Keratinocyte (primary cell): Measurements from ENCODE around the gene SPRED2. TPM values are rescaled to one million over a fixed set of nuclear protein-coding genes. Genes with fewer than 3 reads are reported as not detected.
A peak's percentile ranks its signal among the peaks of the same experiment; 100 is the strongest.

Source experiments
- DNase-seq: peaks from one replicate; pipeline ENCODE4 v3.0.0-alpha.2; 2011; ENCODE audit warnings: low read depth, missing footprints, low spot score
- FAIRE-seq: peaks from 2 replicates; lab custom pipeline; 2011; peaks lifted over from hg19 to GRCh38; lab: Jason Lieb, UNC
- H2AFZ ChIP-seq: 2 replicates; pipeline ENCODE4 v1.6.0; 2012; ENCODE audit warnings: low read length, control low read depth, inconsistent platforms; ENCODE audit not compliant: control insufficient read depth
- H3K27ac ChIP-seq: 2 replicates; pipeline ENCODE4 v1.5.1; 2011; ENCODE audit warnings: low read length; ENCODE audit not compliant: control insufficient read depth, insufficient read depth
- H3K27me3 ChIP-seq: 3 replicates; pipeline ENCODE4 v1.6.0; 2011; ENCODE audit warnings: low read length; ENCODE audit not compliant: control insufficient read depth, insufficient read depth; ENCODE audit errors: extremely low read depth
- H3K36me3 ChIP-seq, 2 experiments: 2 replicates in 1 of 2; 3 replicates in 1 of 2; pipeline ENCODE4 v1.5.1; 2011; ENCODE audit warnings: low read length in 2 of 2, mild to moderate bottlenecking in 1 of 2; ENCODE audit not compliant: control insufficient read depth in 2 of 2, insufficient read depth in 2 of 2; ENCODE audit errors: extremely low read depth in 1 of 2
- H3K4me1 ChIP-seq: 3 replicates; pipeline ENCODE4 v1.5.1; 2011; ENCODE audit warnings: low read length; ENCODE audit not compliant: control insufficient read depth, insufficient read depth; ENCODE audit errors: extremely low read depth
- H3K4me2 ChIP-seq: 3 replicates; pipeline ENCODE4 v1.6.0; 2011; ENCODE audit warnings: low read depth, low read length; ENCODE audit not compliant: control insufficient read depth, insufficient read depth; ENCODE audit errors: extremely low read depth
- H3K4me3 ChIP-seq, 3 experiments: fragments of 200-600 bp in 1 of 3; sonication (generic) in 1 of 3; 2 replicates in 2 of 3; 3 replicates in 1 of 3; pipeline ENCODE4 v1.5.1; 2011 to 2016; ENCODE audit warnings: low read length in 3 of 3, mild to moderate bottlenecking in 3 of 3, control low read depth in 2 of 3, inconsistent platforms in 1 of 3, low read depth in 1 of 3, mixed read lengths in 1 of 3, mixed run types in 1 of 3, moderate library complexity in 1 of 3; ENCODE audit not compliant: control insufficient read depth in 2 of 3, insufficient read depth in 2 of 3; ENCODE audit errors: extremely low read depth in 1 of 3
- H3K79me2 ChIP-seq: 2 replicates; pipeline ENCODE4 v1.6.0; 2012; ENCODE audit warnings: low read length; ENCODE audit not compliant: control insufficient read depth, insufficient read depth
- H3K9ac ChIP-seq: 3 replicates; pipeline ENCODE4 v1.6.0; 2011; ENCODE audit warnings: low read length; ENCODE audit not compliant: control insufficient read depth, insufficient read depth; ENCODE audit errors: extremely low read depth
- H3K9me1 ChIP-seq: 3 replicates; pipeline ENCODE4 v1.6.0; 2011; ENCODE audit warnings: low read length; ENCODE audit not compliant: control insufficient read depth, insufficient read depth; ENCODE audit errors: extremely low read depth
- H3K9me3 ChIP-seq: 2 replicates; pipeline ENCODE4 v1.5.1; 2012; ENCODE audit warnings: low read depth, low read length; ENCODE audit not compliant: control insufficient read depth
- H4K20me1 ChIP-seq: 3 replicates; pipeline ENCODE4 v1.6.0; 2011; ENCODE audit warnings: low read length; ENCODE audit not compliant: control insufficient read depth, insufficient read depth; ENCODE audit errors: extremely low read depth
- EZH2 ChIP-seq: IDR thresholded peaks from one replicate; pipeline ENCODE4 v1.6.1; 2012; ENCODE audit warnings: inconsistent platforms, mild to moderate bottlenecking, low read length, moderate library complexity
- dilution Hi-C: fragments of 300-500 bp; cut with MboI; formaldehyde crosslinking; loops from one replicate; pipeline ENCODE4 v1.7.0; 2020; ENCODE audit warnings: low sequenced_read_pairs; ENCODE audit not compliant: extremely low pct_ligation_motif_present
- polyA plus RNA-seq, 5 experiments: library from polyadenylated mRNA; depleted of rRNA in 3 of 5; stranded (reverse) in 3 of 5; stranded (forward) in 1 of 5; unstranded in 1 of 5; fragments of >200 nt; gene quantifications; 1 replicate in 1 of 5; 2 replicates in 3 of 5; 3 replicates in 1 of 5; pipeline versions ENCODE4 v1.2.1 to v1.2.3, GENCODE V29; 2011 to 2012; ENCODE audit warnings: missing spikeins in 2 of 5, low read depth in 1 of 5, low replicate concordance in 1 of 5
- TF ChIP-seq, protein P1 (sequence below), 3 experiments: IDR thresholded peaks in 1 of 3; conservative IDR thresholded peaks in 1 of 3; optimal IDR thresholded peaks in 1 of 3; 2 replicates in 2 of 3; 3 replicates in 1 of 3; pipeline versions ENCODE3 to v1.5.1; 2011; ENCODE audit warnings: low read length in 3 of 3, mild to moderate bottlenecking in 3 of 3, moderate library complexity in 2 of 3, control low read depth in 1 of 3, inconsistent platforms in 1 of 3; ENCODE audit not compliant: insufficient read depth in 2 of 3; ENCODE audit errors: extremely low read depth in 1 of 3

Gene SPRED2
- polyA plus RNA-seq, 1 donor (not counting 4 experiments of a cell fraction or from before 2014, with no cell fraction given) = 26.8 TPM

DNA sequence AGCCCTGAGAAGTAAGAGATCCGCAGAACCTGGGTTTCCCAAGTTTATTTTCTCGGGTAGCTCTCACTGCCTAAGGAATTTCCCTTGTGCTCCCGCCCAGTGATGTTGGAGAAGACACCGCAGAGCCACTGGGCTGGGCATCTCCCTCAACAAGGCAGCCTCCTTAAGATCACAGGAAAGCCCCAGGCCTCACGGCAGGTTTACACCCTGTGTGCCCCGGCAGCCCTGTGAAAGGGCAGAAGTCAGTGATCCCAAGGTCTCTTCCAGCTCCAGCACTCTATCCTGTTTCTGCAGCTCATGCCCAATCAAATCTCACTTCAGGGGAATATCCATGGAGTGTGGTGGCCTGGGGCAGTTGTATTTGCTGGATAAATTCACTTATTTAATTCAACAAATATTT, 138.3 kb downstream of the SPRED2 start:
- DNase-seq (no peak), FAIRE-seq (no peak)
- no peaks in the 10 kb centered on the region for H3K9me3 ChIP-seq
- TF ChIP-seq, protein P1, sequence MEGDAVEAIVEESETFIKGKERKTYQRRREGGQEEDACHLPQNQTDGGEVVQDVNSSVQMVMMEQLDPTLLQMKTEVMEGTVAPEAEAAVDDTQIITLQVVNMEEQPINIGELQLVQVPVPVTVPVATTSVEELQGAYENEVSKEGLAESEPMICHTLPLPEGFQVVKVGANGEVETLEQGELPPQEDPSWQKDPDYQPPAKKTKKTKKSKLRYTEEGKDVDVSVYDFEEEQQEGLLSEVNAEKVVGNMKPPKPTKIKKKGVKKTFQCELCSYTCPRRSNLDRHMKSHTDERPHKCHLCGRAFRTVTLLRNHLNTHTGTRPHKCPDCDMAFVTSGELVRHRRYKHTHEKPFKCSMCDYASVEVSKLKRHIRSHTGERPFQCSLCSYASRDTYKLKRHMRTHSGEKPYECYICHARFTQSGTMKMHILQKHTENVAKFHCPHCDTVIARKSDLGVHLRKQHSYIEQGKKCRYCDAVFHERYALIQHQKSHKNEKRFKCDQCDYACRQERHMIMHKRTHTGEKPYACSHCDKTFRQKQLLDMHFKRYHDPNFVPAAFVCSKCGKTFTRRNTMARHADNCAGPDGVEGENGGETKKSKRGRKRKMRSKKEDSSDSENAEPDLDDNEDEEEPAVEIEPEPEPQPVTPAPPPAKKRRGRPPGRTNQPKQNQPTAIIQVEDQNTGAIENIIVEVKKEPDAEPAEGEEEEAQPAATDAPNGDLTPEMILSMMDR (optimal IDR thresholded peaks at IDR 0.05 in 1 of 3, IDR thresholded peaks at IDR 0.05 in 1 of 3, conservative IDR thresholded peaks at IDR 0.05 in 1 of 3; ENCODE audit: extremely low read depth in 1 of 3, insufficient read depth in 2 of 3, low read length in 3 of 3) = no peak
- TF ChIP-seq EZH2 = no peak
- no peak overlapping the region for H3K9ac ChIP-seq
- dilution Hi-C loops = no loop called here
- H3K79me2 ChIP-seq = no peaks in the 10 kb centered on the region
- H2AFZ ChIP-seq = no peak overlapping the region
- H3K27me3 ChIP-seq = no peaks in the 10 kb centered on the region
- no peaks in the 10 kb centered on the region for H3K9me1 ChIP-seq
- H3K4me1 ChIP-seq = peaks cover 20% of the 10 kb centered on the region
- no peak overlapping the region for H3K4me2 ChIP-seq
- no peak overlapping the region for H3K27ac ChIP-seq
- H3K36me3 ChIP-seq = no peaks in the 10 kb centered on the region
- H3K4me3 ChIP-seq = no peak overlapping the region
- H4K20me1 ChIP-seq = no peaks in the 10 kb centered on the region

DNA sequence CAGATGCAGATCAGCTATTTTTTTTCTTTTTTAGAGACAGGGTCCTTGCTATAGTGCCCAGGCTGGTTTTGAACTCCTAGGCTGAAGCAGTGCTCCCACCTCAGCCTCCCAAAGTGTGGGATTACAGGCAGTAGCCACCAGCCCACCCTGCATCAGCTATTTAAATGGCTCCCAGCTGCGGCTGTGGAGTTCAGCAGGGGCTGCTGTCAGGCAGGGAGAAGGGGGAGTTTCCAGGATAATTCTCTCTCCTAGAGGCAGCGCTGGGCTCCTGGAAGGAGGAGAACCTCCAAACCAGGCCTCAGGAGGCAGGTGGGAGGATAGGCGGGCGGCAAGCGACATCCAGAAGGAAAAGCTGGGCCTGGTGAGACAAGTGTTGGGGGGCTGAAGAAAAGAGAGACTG, 139.0 kb downstream of the SPRED2 start:
- Histone ChIP-seq H3K27ac (no peak overlapping the region), H3K9ac (no peak overlapping the region), H2AFZ (no peak overlapping the region), H3K27me3 (no peaks in the 10 kb centered on the region), H3K79me2 (no peaks in the 10 kb centered on the region), H3K9me3 (no peaks in the 10 kb centered on the region), H3K4me3 (no peak overlapping the region), H4K20me1 (no peaks in the 10 kb centered on the region), H3K9me1 (no peaks in the 10 kb centered on the region), H3K4me2 (peak overlapping the region; percentile 42), H3K36me3 (no peaks in the 10 kb centered on the region), H3K4me1 (peaks cover 20% of the 10 kb centered on the region)
- dilution Hi-C loops = no loop called here
- DNase-seq (no peak), FAIRE-seq (no peak)
- no peak for TF ChIP-seq EZH2
- TF ChIP-seq, protein P1 (optimal IDR thresholded peaks at IDR 0.05 in 1 of 3, IDR thresholded peaks at IDR 0.05 in 1 of 3, conservative IDR thresholded peaks at IDR 0.05 in 1 of 3; ENCODE audit: extremely low read depth in 1 of 3, insufficient read depth in 2 of 3, low read length in 3 of 3) = no peak
